HG02678 (cell line): ENCODE results near the gene DENND1A.
"Not testable (repeated sequence)": the region's sequence is repeated elsewhere in the genome, so short reads cannot be mapped to it uniquely, and the experiment has no call there.

ENCODE experiments used
- ATAC-seq: cut with Tn5 transposase; IDR thresholded peaks from one replicate; pipeline ENCODE4 v1.9.1; 2021; ENCODE audit warnings: mild to moderate bottlenecking, moderate library complexity; ENCODE audit not compliant: unreplicated experiment

The DENND1A gene

DNA sequence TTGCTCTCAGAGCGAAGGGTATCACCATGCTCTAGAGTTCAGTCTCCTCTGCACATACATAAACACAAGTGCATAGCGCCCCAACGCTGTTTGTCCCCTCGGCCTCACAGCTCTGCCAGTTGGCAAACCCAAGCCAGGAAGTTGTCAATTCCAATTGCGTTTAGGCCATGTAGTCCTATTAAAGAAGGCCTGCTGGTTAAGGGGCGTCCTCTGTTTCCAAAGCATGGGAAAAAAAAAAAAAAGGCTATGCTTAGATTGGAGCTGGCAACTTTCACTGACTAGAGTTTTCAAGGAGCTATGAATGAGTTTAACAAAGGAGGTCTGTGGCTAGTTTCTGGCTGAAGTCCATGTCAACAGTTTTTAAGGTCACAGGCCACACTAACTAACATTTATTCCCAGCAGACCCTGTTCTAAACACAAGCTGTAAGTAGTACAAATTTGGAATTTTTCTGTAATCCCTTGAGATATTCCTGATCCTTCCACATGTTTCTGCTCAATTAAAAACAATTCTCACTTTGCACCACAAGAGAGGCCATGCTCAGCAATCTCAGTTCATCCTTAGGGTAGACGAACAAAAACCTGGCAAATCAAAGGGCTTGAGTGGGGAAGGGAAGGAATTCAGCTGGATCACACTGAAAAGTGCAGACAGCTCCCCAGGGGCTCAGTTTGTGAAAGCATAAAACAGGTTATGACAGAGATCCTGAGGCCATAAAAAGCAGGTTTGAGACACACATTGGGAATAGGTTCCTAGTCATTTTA is 187.7 kb downstream of the DENND1A start:
- no peak for ATAC-seq

DNA sequence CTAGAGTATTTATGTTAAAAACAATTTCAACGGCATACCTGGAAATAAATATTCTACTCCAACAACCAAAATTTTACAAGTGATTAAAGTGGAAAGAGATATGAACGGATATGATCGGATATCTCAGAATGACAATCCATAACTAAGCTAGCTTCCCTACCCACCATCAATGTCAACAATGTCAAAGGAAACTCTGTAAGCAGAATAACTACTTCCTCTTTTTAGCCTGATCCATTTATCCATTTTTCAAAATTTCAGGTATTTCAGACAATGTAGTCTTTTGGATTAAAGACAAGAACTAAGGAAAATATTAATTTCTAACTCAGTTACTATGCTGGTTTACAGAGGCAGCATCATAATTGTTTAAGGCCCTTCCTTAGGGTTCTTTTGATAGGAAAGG is 188.7 kb downstream of the DENND1A start:
- ATAC-seq, result no peak

DNA sequence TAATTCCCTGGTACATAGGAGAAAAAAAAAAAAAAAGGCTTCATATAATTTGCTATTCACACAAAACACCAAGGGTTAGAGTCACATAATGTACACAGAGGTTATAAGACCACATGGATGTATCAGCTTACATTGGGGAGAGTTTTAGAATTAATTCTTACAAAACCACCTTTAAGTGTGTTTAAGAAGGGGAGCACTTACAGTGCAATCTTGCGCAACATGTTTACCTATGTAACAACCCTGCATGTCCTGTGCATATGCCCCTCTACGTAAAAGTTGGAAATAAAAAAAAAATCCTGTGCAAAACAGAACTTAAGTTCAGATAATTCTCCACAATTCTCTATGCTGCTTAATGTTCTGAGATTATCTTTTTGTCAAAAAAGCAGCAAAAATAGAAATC is 190.0 kb downstream of the DENND1A start:
- ATAC-seq, result no peak

DNA sequence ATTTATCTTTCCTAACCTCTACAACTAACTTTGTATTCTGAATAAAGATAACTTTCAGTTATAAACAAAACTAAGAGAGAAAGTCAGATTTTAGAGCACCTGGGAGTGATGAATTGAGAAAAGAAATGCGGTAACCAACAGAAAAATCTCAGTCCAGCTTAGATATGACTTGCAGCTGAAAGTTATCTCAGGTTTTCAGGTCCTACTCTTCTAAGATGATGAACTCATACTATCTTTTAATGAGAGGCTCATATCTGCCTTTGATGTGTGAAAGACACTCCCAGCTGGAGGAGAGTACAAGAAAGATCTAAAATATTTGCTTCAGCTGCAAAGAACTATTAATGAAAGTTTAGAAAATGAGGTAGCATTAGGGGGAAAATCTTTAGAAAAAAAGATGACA is 190.5 kb downstream of the DENND1A start:
- ATAC-seq, result no peak

DNA sequence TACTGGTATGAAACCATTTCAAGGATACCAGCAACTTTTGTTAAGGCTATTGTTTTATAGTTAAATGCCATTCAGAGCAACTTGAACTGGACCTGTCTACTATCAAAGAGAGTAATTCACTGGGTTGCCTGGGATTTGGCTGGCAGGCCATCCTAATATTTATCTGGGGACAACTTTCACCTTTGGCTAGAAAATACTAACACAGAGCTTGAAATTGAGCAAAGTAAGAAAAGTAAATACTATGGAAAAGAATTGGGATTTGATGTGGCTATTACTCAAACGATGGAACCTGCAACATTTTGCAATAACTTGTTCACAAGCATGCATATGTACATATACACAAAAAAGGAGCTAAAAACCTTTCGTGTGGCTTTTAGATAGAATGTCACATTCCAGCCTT is 191.3 kb downstream of the DENND1A start:
- ATAC-seq, result no peak

DNA sequence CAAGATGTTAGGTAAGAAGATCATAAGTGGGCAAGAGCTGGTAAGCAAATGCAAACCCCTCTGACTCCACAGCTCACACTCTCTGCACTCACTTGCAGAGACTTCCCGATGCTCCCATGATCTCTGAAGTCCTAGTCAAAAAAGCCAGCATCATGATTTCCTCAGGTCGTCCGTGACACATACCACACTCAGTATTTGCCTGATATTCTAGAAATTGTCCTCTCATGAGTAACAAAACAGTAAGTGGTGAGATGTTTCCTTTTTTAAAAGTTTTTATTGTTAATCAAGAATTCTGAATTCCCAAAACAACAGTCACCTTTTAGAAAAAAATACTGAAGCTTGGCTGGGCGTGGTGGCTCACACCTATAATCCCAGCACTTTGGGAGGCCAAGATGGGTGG is 194.6 kb downstream of the DENND1A start:
- ATAC-seq, result no peak

DNA sequence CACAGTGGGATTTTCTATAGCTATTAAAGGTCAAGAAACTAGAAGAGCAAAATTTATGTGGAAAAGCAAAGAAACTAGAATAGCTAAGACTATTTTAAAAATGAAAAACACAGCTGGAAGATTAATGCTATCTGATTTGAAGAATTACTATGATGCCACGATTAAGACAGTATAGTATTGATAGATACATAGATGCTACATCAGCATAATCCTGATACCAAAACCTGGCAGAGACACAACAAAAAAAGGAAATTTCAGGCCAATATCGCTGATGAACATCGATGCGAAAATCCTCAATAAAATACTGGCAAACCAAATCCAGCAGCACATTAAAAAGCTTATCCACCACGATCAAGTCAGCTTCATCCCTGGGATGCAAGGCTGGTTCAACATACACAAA is 201.4 kb downstream of the DENND1A start:
- ATAC-seq, result not testable (repeated sequence)

DNA sequence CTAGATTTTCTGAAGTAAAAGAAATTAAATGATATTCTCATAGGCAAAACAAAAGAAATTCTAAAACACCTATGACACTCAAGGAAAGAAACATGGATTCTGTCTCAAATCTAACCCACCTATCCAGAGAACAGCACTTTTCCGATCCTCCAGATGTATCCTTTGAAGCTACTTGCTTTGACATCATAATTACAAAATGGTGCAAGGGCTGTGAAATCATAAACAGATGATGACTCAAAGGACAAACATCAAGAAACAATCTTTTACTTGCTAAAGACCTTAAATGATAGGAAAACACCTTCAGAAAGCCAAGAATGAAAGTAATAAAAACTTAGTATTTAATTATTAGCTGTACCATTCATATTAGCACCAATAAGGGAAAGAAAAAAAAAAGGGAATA is 202.6 kb downstream of the DENND1A start:
- ATAC-seq, result no peak

DNA sequence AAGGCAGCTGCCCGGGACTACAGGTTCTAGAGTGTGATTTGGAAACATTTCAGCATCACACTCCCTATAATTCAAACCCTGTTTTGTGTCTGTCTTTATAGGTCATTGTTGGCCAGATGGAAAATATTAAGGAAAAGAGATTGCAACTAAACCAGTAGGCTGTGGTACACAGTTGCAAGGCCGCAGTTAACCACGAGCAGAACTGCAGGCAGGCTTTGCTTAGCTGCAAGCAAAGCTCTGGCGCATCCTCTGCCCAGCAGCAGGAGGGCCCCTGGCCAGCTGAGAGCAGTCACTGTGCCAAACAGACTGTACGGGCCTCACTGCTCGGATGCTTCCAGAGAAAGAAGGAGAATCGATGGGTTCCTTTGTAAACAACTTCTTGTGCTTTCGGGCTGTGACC is 204.5 kb downstream of the DENND1A start:
- no peak for ATAC-seq

DNA sequence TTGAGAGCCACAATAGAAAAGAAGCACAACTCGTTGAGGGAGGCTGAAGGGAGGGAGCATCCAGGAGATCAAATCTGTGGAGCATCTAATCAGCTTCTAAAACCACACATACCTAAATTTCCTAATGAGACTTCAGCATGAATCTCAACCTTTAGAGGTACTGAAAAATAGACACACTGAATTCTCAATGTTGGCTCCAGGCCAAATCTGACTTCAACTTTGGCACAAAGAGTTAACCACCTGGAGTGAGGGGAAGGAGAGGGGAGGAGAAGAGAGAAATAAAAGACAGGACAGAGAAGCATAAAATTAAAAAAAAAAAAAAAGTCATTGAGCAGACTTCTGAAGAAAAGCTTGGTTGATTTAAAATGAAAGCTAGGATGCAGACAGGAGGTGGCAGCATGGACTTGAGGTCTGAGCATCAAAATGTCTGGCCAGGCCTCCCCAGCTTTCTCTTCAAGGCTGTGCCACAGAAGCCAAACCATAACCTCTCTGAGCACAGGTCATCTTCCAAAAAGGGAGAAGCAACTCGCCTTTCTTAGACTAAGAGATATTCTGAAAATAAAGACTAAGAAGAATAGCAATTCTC is 205.6 kb downstream of the DENND1A start:
- no peak for ATAC-seq

DNA sequence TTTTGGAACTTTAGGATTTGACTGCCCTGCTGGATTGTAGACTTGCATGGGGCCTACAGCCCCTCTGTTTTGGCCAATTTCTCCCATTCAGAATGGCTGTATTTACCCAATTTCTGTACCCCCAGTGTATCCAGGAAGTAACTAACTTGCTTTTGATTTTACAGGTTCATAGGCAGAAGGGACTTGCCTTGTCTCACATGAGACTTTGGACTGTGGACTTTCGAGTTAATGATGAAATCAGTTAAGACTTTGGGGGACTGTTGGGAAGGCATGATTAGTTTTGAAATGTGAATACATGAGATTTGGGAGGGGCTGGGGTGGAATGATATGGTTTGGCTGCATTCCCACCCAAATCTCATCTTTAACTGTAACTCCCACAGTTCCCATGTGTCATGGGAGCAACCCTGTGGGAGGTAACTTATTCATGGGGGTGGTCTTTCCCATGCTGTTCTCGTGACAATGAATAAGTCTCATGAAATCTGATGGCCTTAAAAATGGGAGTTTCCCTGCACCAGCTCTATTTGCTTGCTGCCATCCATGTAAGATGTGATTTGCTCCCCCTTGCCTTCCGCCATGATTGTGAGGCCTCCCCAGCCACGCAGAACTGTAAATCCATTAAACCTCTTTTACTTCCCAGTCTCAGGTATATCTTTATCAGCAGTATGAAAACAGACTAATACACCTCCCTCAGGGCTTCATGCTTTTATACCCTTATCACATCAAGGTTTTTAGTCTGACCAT is 206.6 kb downstream of the DENND1A start:
- no peak for ATAC-seq

DNA sequence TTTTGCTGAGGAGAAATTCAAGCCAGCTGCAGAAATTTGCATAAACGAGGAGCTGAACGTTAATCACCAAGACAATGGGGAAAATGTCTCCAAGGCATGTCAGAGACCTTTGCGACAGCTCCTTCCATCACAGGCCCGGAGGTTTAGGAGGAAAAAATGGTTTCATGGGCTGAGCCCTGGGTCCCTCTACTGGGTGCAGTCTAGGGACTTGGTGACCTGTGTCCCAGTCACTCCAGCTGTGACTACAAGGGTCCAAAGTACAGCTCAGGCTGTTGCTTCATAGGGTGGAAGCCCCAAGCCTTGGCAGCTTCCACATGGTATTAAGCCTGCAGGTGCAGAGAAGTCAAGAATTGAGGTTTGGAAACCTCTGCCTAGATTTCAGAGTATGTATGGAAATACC is 207.5 kb downstream of the DENND1A start:
- ATAC-seq, result no peak

DNA sequence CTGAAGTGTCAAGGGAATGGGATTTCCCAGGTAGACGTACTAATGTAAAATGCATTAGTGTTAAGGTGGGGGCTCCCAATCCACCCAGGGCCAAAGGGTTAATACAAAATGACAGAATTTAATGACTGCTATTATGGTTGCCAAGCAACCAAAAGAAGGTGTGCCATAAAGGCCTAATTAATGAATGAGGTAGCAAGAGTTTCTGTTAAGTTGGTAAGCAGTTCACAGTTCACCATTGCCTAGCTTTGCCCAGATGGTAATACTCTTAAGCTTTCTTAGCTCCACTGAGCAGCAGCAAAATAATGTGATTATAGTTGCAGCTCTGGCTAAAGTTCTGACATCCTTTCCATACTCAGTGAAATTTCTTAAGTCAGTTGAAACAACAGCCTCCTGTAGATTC is 211.7 kb downstream of the DENND1A start:
- no peak for ATAC-seq

DNA sequence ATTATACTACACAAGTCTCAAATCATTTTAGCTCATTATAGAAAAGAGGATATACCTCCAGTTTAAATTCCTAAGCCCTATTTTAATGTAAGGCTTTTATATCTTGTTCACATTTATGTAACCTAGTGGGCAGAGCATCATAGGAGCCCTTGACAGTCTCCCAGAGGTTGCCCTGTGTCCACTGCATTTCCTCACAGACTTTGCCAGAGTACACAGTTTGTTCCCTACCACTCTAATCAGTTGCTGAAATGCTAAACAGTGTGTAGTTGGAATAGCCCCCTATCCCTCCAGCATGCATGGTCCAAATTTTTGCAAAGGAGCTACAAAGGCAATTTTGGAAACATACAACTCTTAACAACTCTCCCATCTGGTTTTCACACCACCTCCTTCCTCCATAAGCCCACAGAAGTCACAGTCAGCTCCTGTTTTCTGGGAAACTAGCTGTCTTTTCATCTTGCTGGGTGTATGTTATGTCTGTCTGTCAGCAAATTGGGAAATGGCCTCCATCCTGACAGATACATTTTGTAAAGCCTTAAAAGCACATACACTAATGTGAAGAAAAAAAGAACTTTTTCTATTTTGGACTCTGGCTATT is 212.2 kb downstream of the DENND1A start:
- no peak for ATAC-seq

DNA sequence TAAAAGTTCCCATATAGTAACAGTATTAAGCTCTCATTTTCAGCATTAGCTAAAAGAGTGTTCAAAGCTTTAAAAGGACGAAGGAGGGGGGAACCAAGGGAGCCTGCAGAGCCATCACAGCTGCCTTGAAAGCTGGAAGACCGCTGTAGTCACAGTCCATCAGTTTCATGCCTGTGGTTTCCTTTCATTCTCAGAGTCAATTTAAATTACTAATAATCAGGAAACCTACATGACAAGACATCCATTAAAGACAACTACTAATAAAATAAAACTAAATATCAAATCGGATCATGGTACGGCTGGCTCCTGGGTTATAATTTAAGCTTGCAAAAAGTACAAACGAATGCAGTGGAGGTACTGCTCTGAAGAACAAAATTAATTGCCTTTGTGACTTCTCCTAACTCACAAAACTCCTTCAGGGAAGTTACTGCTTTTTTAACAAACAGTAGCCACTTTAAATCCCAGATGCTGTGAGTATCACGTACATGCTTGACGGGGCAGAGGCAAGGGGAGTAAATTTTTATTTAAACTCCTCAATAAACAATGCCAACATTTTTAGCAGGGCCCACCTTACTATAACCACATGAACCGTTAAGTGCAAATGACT is 213.5 kb downstream of the DENND1A start:
- ATAC-seq, result no peak

DNA sequence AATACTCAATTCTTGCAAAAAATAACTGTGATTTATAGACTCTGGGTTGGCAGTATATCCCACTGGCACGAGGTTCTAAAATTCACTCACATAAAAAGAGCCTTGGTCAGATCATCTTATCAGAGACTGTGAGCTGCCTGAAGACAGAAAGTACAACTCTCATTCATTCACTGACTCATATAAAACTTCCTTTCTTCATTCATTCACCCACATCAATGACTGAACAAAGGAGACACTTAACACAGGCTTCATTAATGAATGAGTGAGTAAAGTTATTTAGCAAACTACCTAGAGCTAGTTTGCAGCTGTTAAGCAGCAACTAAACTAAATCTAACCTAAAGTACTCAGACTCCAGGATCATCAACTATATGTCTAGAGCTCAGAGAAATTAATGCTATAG is 214.7 kb downstream of the DENND1A start:
- ATAC-seq, result no peak

DNA sequence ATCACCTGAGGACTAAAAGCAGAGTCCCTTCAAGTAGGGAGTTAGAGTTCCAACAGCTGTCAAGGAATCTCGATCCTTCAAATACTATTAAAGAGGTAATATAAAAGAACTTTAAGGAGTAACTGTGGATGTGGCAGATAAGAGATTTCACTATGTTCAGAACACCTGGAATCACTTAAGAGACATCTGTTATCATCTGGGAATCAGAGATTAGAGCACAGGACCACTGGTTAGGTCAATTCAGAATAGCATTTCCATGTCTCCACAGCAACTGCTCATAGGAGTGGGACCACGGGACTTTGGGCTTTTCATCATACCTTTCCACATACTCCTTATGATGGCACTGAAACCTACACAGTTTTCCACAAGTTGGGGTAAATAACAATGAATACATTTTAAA is 216.6 kb downstream of the DENND1A start:
- ATAC-seq, result no peak

DNA sequence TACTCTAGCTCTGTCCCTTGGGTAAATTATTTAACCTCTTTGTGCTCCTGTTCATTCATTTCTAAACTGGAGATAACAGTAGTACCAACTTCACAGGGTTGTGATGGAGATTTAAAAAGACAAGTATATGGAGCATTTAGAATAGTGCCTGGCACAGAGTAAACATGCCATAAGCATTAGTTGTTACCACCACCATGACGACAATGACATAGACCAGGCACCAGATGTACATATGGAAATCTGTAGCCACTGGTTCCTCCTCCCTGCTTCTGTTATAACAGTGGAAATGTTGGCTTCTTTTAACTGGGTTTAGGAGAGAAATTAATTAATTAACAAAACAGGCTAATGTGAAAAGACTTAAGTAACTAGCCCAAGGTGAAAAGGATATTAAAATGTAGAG is 217.5 kb downstream of the DENND1A start:
- no peak for ATAC-seq

DNA sequence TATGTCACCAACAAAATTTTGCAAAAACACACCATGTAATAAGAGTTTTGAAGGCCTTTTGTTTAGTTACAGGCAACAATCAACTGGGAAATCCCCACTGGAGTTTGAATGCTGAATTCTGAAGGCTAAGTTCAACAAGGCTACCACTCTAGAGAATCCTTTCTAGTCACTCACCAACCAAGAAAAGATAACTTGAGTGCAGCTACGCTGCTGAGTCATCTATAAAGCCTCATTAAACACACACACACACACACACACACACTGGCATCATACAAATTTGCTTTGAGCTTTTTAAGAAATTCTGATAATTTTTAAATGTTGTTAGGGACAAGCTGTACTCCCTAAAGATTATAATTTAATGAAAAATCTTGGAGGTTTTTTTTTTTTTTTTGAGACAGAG is 219.6 kb downstream of the DENND1A start:
- ATAC-seq, result no peak

DNA sequence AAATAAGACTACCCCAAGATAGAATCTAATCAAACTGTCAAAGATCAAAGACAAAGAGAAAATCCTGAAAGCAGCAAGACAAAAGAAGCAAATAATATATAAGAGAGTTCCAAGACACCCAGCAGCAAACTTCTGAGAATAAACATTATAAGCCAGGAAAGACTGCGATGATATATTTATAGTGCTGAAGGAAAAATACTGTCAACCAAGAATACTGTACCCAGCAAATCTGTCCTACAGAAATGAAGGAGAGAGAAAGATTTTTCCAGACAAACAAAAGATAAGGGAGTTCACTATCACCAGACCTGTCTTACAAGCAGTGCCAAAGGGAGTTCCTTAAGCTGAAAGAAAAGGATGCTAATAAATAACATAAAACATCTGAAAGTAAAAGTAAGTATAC is 227.4 kb downstream of the DENND1A start:
- ATAC-seq, result no peak

DNA sequence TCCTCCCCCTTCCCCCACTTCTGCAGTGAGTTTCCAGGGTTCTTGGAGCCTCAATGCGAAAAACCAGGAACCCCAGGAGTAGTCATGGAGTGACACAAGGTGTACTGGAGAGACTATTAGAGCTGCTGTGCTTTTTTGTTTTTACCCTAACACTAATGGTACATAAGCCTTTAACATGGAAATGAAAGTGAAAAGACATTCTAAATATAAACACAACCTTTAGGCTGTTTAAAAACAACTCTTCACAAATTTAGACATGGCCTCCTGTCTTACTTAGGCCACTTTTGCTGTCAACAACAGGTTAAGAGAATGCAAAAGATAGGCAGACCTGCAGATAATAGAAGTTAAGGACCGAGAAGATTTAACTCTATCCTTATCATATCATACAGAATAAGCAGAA is 232.2 kb downstream of the DENND1A start:
- no peak for ATAC-seq
